DMS 273 treated with DMSO at 0.1 percent for 48 hours (cell line): ENCODE results near the gene SORL1.

Source experiments
- DNase-seq: peaks from one replicate; lab custom pipeline; 2025; lab: John Stamatoyannopoulos, UW

SORL1 gene

DNA sequence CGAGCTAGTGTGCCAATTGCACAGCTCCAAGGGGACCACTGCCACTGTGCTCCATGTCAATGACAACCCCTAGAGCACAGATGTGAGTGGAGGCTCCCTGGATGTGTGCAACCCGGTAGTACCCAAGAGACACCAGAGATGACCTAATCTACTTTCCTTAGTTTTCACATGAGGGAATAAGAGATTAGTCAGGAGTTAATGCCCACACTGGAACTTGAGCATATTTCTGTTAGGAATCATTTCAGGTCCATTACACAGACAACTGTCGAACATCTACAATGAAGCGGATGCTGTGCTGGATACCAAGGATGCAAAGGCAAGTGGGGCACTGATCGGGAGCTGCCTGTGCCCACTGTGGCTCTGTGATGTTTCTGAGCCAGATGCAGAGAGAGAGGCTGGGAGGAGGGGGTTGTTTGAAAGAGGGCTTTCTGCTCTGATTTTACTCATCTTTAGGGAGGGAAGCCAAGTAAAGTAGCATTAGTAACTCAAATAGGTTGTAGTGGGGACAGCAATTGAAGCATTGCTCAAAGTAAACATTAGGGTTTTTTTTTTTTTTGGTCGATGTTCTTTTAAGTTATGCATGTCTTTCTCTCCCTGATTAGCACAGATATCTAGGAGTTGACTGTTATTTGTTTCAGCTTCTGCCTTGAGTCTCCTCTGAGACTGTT is 83.1 kb downstream of the SORL1 start:
- DNase-seq, result no peak

DNA sequence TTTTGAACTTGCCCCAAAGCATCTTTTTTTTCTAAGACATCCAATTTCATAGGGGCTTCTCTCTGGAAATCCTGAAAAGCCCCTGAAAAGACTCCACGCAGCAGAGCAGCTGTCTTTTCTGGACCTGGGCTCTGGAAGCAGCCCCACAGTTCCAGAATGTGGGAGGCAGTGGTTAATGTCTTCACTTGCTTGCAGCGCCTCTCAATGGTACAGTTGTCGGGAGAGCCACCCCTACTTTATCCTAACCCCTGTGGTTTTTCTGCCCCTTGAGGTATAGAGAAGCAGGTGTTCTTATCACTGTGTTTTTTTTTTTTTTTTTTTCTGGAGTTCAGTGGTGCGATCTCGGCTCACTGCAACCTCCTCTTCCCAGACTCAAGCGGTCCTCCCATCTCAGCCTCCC is 84.0 kb downstream of the SORL1 start:
- DNase-seq, result no peak

DNA sequence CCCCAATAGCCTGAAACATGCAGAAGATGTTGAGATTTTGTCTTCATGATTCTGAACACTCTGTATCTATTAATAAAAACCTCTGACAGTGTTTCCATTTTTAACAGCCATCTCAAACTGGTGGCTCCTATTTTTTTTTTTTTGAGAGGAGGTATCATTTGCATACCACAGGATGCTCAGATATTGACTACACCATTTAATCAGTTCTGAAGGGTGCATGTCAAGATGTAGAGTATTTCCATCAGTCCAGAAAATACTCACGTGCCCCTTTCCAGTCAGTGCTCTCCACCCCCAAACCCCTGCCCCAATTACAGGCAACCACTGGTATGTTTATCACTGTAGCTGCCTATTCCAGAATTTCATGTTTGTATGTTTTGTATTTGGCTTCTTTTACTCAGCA is 85.9 kb downstream of the SORL1 start:
- DNase-seq, result no peak

DNA sequence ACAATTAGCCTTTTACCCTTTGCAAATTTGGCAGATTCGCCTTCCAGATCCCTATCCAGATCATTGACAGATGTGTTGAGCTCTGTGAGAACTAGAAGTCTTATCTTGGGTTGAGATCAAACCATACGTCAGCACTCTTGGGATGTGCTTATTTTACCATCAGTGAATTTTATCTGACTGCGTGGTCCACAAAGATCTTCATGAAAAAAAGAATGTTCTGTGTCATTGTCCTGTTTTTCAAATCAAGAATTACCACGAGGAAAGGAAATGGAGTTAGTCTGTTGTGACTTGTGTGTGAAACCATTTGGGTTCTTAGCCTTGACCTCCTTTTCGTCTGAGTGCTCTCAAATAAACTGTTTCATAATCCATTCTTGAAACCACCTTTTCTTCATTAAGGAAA is 86.9 kb downstream of the SORL1 start:
- DNase-seq, result no peak

DNA sequence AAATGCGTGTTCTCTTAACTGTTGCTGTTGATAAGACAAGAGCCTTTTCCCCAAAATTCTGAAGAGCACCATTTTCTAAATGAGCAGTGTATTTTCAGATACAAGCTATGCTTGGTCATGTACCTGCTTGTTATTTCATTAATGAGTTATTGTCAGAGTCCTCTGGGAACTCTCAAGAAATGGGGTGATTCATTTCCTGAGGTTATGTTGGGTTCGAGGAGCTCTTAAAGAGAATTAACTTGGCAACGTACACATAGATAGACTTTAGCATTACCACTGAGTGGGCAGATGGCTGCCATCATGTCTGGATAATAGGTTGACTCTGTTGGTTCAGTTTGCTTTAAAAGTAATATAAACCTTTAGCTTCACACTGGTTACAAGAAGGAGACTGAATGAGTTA is 88.5 kb downstream of the SORL1 start:
- no peak for DNase-seq

DNA sequence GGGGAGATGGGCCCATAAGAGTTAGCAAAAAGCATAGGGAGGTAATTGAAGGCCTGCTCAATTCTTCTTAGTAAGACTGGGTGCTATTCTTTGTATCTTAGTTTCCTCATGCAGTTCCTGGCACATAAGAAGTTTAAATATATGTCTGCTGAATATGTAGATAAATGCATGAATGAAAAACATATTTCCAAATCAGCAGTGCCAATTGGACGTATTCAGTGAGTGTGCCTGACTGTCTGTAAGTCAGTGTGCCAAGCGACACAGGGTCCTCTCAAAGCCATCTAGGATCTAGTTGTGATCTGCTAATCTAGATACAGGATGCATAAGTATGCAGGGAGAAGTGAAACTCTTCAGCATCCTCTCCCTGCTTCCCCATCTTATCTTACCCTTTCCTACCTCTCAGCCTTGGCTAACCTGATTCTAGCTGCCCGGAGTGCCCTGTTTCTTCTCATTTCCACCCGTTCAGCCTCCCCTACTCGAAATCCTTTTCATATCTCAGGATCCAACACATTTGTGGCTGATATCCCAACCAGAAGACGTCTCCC is 91.8 kb downstream of the SORL1 start:
- no peak for DNase-seq

DNA sequence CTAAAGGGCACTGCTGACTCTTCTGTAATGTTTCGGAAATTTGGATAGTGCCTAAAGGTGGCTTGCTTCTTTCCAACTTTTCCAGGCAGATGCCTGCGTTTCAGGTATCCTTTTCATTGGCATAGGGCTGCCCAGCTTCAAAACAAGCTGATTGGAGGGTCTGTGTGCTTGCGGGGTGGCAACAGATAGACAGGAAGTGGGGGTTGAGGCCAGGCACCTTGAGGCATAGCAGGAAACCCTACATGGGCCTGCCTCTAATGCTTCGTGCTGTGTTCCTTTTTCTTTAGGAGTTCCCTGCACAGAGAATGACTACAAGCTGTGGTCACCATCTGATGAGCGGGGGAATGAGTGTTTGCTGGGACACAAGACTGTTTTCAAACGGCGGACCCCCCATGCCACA is 92.8 kb downstream of the SORL1 start:
- no peak for DNase-seq

DNA sequence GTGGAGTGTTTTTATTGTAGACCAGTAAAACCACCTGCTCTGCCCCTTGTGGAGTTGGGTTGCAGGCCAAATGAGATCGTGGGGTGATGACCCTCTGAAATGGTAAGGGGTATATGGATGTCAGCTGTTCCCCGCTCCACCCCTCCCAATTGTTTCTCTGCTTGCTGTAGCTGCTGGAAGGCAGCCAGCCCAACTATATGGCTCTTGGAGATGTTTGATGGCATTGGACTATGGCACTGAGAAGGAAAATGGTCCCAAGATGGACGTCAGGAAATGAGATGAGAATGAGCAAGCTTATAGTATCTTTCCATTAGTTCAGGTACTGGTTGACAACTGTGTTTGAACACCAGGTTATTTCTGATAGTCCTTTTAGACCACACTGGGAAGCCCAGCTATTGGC is 95.5 kb downstream of the SORL1 start:
- DNase-seq, result no peak

DNA sequence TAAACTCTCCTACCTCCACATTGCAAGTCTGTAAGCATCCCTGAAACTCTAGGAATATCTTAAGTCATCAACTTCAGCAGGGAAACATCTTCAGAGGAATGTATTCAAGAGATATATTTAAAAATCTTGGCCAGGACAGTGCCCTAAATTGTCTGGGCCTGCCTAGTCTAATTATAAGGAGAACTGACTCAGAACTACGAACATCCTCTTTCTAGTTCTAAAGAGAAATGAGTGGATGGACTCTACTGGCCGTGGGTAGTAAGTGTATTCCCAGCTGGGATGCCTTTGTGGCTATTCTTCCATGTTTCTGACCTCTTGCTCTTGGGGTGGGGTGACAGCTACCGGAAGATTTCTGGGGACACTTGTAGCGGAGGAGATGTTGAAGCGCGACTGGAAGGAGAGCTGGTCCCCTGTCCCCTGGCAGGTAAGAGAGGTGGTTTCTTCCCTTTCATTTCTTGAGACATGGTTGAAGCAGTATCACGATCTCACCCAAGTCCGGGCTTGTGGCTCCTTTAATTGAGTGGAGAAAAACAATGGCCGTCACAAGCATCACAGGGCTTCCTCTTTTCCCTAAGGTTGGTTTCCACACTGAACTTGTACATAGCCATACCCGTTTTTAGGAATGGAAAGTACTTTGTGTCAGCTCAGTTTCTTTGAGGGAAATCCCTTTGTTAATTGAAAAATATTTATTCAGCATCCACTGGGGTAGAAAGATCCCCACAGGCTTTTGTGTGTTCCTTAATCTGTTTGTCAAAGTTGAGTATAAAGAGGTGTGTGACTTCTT is 98.3 kb downstream of the SORL1 start:
- no peak for DNase-seq

DNA sequence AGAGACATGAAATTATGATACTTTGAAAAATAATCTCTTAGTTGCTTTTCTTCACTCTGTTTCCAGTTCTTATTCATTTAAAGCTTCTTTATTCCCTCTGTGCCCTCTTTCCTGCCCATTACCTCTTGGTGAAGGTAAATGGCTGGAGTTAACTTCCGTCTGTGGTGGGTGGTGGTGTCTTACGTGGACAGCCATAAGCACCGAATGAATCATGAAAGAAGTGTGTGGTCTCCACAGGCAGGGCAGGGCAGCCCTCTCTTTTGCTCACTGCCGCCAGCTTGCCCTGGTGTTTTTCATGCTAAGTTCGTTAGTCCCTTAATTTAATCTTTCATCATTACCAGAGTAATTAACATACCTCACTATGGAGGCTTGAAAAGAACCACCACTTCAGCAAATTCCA is 99.3 kb downstream of the SORL1 start:
- DNase-seq, result no peak

DNA sequence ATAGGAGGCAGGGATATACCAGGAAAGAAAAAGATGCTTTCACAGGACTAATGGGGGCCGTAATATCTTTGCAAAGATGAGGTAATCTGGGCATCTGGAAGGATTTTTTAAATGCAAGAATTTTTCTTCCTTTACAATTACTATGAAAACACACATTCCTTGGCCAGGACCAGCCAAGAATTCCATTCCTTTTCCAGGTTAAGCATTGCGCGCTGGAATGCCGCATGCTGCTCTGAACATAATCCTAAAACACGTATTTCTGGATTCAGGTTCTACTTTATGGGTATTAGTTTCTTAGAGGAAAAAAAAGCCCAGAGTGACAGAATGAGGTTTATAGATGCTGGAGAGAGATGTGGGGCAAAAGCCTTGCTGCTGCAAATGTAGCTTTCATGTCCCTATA is 100.0 kb downstream of the SORL1 start:
- DNase-seq, result no peak

DNA sequence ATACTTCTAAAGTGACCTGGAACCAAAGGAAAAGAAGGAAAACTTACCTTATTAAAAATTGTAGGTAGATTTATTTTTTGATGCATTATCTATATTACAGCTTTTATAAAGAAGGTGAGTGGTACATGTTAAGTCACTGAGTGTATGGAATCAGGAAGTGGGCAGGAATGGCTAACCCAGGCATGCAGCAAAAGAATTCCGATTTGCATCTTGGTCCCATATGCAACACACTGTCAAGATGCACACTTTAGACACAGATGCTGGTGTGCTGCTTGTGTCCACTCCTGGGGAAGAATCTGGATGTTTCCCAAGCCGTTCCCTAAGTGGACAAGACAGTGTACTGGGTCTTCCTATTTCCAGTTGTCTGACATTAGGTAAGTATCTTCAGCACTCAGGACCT is 100.5 kb downstream of the SORL1 start:
- DNase-seq, result no peak

DNA sequence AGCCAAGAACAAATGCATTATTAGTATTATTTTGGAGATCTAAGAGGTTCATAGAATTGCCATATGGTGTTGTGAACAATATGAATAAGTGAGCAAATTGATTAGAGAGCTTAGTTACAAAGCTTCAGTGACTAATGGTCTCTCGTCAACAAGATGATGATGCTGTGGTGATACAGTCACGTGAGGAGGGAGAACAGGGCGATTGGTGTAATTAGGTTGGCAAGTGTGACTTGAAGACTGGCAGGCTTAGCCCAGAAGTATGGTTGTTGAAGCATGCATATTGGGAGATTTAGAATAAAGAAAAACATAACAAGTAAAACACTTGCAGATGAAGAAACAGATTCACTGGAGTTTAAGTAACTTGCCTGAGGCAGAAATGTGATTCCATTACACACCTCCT is 101.3 kb downstream of the SORL1 start:
- no peak for DNase-seq

DNA sequence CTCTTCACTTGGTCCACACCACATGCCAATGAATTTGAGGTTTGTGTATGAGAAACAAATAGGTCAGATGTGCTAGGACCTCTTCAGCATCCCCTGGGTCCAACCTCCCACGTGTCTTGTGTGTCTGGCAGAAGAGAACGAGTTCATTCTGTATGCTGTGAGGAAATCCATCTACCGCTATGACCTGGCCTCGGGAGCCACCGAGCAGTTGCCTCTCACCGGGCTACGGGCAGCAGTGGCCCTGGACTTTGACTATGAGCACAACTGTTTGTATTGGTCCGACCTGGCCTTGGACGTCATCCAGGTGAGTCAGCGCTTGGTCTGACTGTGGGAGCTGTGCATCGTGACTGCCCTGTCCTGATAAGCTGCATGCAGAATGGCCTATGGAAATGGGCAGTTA is 101.7 kb downstream of the SORL1 start:
- no peak for DNase-seq

DNA sequence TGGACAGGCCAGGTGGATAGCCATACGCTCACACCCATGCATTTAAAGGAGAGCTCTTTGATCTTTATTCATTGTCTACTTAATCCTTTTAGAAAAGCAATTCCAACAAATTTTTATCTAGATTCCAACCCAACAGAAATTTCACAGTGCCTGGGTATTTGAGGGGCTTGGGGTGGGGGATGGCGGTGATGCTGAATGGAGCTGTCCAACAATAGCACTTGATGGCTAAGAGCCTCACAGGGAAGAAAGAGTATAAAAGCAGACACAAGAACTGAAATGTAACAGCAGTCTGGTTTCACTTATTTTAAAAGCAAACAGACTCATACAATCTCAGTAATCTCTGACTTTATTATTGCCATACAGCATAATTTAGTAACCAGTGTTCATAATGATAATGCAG is 102.4 kb downstream of the SORL1 start:
- DNase-seq, result no peak

DNA sequence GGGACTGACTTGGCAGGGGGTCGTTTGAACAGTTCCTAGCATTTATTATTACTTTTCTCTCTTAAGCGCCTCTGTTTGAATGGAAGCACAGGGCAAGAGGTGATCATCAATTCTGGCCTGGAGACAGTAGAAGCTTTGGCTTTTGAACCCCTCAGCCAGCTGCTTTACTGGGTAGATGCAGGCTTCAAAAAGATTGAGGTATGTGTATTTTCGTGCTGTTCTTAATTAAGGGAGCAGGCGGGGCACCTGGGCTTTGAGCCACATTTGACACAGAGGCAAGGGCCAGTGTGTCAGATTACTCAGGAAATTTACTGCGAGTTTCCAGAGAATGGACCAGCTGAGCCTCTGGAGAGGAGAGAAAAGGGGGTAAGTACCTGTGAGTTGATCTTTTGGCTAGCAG is 103.0 kb downstream of the SORL1 start:
- no peak for DNase-seq

DNA sequence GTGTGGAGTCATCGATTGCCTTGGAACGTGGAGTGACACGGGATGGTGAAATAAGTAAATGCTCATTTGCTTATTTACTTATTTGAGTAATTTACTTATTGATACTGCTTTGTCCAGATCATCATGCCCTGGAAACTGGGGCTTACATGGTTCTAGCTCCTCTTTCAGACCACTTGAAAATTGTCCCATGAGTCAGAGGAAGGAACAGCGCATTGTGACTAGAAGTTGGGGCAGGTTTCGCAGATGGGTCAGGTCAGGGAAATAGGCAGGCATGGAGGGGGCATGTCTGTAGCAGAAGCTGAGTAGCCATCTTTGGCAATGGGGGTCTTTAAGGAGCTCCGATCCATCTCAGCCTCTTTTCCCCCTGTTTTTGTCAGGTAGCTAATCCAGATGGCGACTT is 104.8 kb downstream of the SORL1 start:
- no peak for DNase-seq

DNA sequence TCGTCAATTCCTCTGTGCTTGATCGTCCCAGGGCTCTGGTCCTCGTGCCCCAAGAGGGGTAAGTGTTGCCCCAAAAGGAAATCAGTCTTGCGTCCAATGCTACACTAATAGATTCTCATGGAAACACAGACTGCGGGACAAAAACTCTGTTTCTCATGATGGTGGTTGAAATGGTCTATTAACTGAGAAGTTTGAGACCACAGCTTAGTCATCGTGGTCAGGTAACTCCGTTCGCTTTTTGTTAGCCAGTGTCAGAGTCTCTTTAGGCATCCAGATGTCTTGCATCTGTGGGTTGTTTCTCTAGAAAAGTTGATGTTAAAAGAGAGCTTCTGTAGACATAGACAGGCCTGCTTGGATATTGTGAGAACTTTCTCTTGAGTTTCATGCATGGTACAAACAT is 105.2 kb downstream of the SORL1 start:
- no peak for DNase-seq

DNA sequence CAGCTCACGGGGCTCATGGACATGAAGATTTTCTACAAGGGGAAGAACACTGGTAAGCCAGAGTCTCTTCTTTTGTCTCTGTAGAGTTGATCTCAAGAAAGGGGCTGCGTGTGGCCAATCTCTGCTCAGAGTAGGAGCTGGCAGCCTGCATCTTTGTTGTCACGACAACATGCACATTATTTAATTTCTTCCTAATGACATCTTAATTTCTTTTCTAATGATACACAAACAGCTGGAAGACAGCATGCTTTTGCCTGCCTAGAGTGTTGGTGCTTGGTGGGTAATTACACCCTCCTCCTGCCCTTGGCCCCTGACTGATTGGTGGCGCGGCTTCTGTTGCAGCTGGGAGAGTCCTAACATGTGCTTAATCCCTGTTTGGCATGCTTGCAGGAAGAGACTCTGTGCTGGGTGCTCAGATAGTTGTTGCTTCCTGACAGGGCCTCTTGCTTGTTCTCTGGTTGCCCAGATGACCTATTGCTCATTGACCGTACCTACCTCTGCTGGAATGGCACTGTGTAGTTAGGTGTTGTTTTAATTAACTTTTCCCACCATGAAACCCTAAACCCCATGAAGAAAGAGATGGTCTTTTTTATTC is 107.6 kb downstream of the SORL1 start:
- DNase-seq, result no peak

DNA sequence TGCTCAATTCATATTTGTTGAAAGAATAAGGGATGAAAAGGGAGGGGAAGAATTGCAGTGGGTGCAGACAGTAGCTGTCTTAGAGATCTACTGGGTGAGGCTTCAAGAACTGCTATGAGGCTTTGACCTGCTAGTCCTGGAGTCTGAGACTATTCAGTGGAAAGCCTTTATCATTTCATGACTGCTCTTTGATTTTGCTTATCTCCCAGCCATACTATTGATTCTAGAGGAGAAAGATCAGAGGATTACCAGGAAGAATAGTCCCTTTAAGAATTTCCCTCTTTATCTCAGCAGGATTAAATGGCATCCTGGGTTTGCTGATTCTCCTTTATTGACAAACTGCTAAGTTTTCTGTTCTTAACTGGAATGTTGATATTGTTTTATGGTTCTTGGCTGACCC is 108.1 kb downstream of the SORL1 start:
- DNase-seq, result no peak

DNA sequence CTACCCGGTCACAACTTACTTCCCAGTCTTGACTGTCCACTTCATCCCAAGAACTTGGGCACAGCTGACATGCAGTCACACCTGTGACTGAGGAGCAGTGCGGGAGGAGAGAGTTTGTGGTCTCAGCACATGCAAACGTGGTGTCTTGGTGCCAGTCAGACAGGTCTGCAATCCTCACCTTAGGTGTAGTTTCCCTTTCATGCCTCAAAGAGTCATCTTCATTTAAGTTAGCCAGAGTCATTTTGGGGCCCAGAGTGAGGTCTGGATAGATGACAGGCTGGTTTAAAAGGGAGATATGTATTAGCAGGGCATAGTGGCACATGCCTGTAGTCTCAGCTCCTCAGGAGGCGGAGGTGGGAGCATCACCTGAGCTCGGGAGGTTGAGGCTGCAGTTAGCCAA is 109.1 kb downstream of the SORL1 start:
- DNase-seq, result no peak

DNA sequence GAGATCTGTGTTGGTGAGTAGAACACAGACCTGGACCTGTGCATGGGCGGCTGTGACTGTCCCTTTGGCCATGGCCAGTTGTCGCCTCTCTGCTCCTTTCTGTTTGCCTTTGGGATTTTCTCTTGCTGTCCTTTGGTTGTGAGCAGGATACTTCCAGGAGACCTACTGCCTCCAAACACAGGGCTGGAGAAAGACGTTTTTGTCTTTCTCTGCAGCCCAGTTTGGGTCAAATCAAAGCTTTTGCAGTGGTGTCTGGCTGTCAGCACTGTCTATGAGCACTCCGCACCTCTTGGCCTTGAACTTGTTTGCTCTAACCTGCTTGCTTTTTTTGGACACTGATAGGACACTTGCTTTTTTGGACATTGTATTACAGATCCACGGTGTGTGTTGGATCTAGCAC is 109.6 kb downstream of the SORL1 start:
- DNase-seq, result no peak

DNA sequence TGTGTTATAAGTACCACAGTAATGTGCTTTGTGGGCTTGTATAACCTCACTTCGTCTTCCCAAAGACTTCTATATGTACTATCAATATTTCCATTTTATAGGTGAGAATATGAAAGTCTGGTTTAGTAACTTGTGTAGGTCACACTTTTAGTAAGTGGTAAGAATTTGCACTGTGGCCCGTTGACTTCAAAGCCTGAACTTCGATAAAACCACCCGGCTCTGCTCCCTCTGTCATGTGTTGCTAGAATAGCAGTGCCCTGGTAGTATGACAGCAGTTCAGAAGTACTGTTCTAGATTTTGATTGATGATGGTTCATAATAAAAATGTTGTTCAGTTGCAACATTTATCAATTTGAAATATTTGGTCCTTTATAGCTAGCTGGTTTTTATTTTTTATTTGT is 110.9 kb downstream of the SORL1 start:
- no peak for DNase-seq
